Measurements from ENCODE around the gene HOXA3.

HOXA3 gene

GRCh38 chr7:27133409-27134231 lies 18.8 kb downstream of the HOXA3 start:
- in situ Hi-C loops (cut with MboI; ENCODE audit: low sequenced_read_pairs) = no loop called here

GRCh38 chr7:27132978-27133377 lies 19.4 kb downstream of the HOXA3 start:
- in situ Hi-C loops (cut with MboI; ENCODE audit: low sequenced_read_pairs) = no loop called here

- in situ Hi-C loops (cut with MboI; ENCODE audit: low sequenced_read_pairs) = no loop called here
Measured at GRCh38 chr7:27132214-27132613, 20.2 kb downstream of the HOXA3 start.

- in situ Hi-C loops (cut with MboI; ENCODE audit: low sequenced_read_pairs) = no loop called here
Measured at GRCh38 chr7:27131390-27131819, 21.0 kb downstream of the HOXA3 start.

GRCh38 chr7:27130540-27131389 lies 21.6 kb downstream of the HOXA3 start, which contains the start of gene HOXA4:
TSS of gene HOXA4 (minus strand) at chr7:27130757. CDS start at chr7:27130733, 24 bp downstream.
- in situ Hi-C loops (cut with MboI; ENCODE audit: low sequenced_read_pairs) = no loop called here

- in situ Hi-C loops (cut with MboI; ENCODE audit: low sequenced_read_pairs) = no loop called here
Measured at GRCh38 chr7:27129729-27130539, 22.4 kb downstream of the HOXA3 start.

GRCh38 chr7:27128776-27129728 lies 23.3 kb downstream of the HOXA3 start:
- in situ Hi-C loops (cut with MboI; ENCODE audit: low sequenced_read_pairs) = no loop called here

- in situ Hi-C loops (cut with MboI; ENCODE audit: low sequenced_read_pairs) = no loop called here
Measured at GRCh38 chr7:27128034-27128433, 24.3 kb downstream of the HOXA3 start.

- in situ Hi-C loops (cut with MboI; ENCODE audit: low sequenced_read_pairs) = no loop called here
Measured at GRCh38 chr7:27126596-27127327, 25.6 kb downstream of the HOXA3 start.

- in situ Hi-C loops (cut with MboI; ENCODE audit: low sequenced_read_pairs) = no loop called here
Measured at GRCh38 chr7:27125986-27126394, 26.4 kb downstream of the HOXA3 start.

- in situ Hi-C loops (cut with MboI; ENCODE audit: low sequenced_read_pairs) = no loop called here
Measured at GRCh38 chr7:27124902-27125689, 27.3 kb downstream of the HOXA3 start.

GRCh38 chr7:27124096-27124901 lies 28.1 kb downstream of the HOXA3 start:
- in situ Hi-C loops (cut with MboI; ENCODE audit: low sequenced_read_pairs) = no loop called here

- in situ Hi-C loops (cut with MboI; ENCODE audit: low sequenced_read_pairs) = no loop called here
Measured at GRCh38 chr7:27123477-27124053, 28.8 kb downstream of the HOXA3 start.

GRCh38 chr7:27123007-27123476 lies 29.3 kb downstream of the HOXA3 start:
- in situ Hi-C loops (cut with MboI; ENCODE audit: low sequenced_read_pairs) = no loop called here

- in situ Hi-C loops (cut with MboI; ENCODE audit: low sequenced_read_pairs) = no loop called here
Measured at GRCh38 chr7:27122077-27122910, 30.1 kb downstream of the HOXA3 start.

GRCh38 chr7:27121684-27122076 lies 30.7 kb downstream of the HOXA3 start:
- in situ Hi-C loops (cut with MboI; ENCODE audit: low sequenced_read_pairs) = no loop called here

Measured in HL-60/S4 treated with phorbol 12-myristate 13-acetate at 8.2 ng/mL for 4 days and 3 days (cell line).